OCI-LY1 (cell line): ENCODE data around the gene TLCD3B.

ENCODE experiments used
- H2AFZ ChIP-seq: fragments of 200-600 bp; sonication (generic), shearing (Covaris generic); 2 replicates; pipeline ENCODE4 v1.6.0; 2014; ENCODE audit warnings: antibody characterized with exemption, mild to moderate bottlenecking, low read length
- H3F3A ChIP-seq: fragments of 200-600 bp; sonication (generic), shearing (Covaris generic); 2 replicates; pipeline ENCODE4 v1.6.0; 2014; ENCODE audit warnings: mild to moderate bottlenecking, antibody characterized with exemption, low read length, moderate library complexity; ENCODE audit not compliant: insufficient read depth
- H3K27ac ChIP-seq: fragments of 200-600 bp; sonication (generic); 2 replicates; pipeline ENCODE4 v1.5.1; 2014; ENCODE audit warnings: low read length, mixed run types, mild to moderate bottlenecking, low read depth; ENCODE audit not compliant: poor library complexity, severe bottlenecking
- H3K27me3 ChIP-seq: fragments of 200-600 bp; sonication (generic); 2 replicates; pipeline ENCODE4 v1.6.0; 2014; ENCODE audit warnings: antibody characterized with exemption, mild to moderate bottlenecking, low read length, moderate library complexity; ENCODE audit not compliant: insufficient read depth
- H3K36me3 ChIP-seq: fragments of 200-600 bp; sonication (generic); 2 replicates; pipeline ENCODE4 v1.6.1; 2014; ENCODE audit warnings: mild to moderate bottlenecking, antibody characterized with exemption, low read length, moderate library complexity, mixed read lengths; ENCODE audit not compliant: insufficient read depth
- H3K4me1 ChIP-seq: fragments of 200-600 bp; sonication (generic); 2 replicates; pipeline ENCODE4 v1.5.1; 2014; ENCODE audit warnings: mild to moderate bottlenecking, low read length, moderate library complexity; ENCODE audit not compliant: insufficient read depth, severe bottlenecking
- H3K4me2 ChIP-seq: fragments of 200-600 bp; sonication (generic), shearing (Covaris generic); 2 replicates; pipeline ENCODE4 v1.6.1; 2014; ENCODE audit warnings: low read length
- H3K4me3 ChIP-seq: fragments of 200-600 bp; sonication (generic); 2 replicates; pipeline ENCODE4 v1.5.1; 2014; ENCODE audit warnings: low read length, low read depth, mild to moderate bottlenecking, mixed read lengths; ENCODE audit not compliant: poor library complexity, severe bottlenecking
- H3K79me2 ChIP-seq: fragments of 200-600 bp; shearing (Covaris generic); 2 replicates; pipeline ENCODE4 v1.6.1; 2016; ENCODE audit warnings: mixed run types, low read length, mixed read lengths; ENCODE audit not compliant: insufficient read depth
- H3K9ac ChIP-seq: fragments of 200-600 bp; sonication (generic), shearing (Covaris generic); 2 replicates; pipeline ENCODE4 v1.6.1; 2014; ENCODE audit warnings: mild to moderate bottlenecking, low read length, mixed read lengths
- H3K9me2 ChIP-seq: fragments of 200-600 bp; sonication (generic), shearing (Covaris generic); 2 replicates; pipeline ENCODE4 v1.6.1; 2014; ENCODE audit warnings: low read depth, mild to moderate bottlenecking, low read length, mixed read lengths
- H3K9me3 ChIP-seq: fragments of 200-600 bp; shearing (Covaris generic); 2 replicates; pipeline ENCODE4 v1.6.1; 2014; ENCODE audit warnings: low read length, mixed read lengths
- H4K20me1 ChIP-seq: fragments of 200-600 bp; sonication (generic), shearing (Covaris generic); 2 replicates; pipeline ENCODE4 v1.6.0; 2016; ENCODE audit warnings: mild to moderate bottlenecking, low read length; ENCODE audit not compliant: insufficient read depth
- EZH2 ChIP-seq: fragments of 200-600 bp; sonication (generic), shearing (Covaris generic); IDR thresholded peaks from 2 replicates; pipeline ENCODE4 v1.8.0; 2017; ENCODE audit warnings: borderline replicate concordance, mixed run types, mild to moderate bottlenecking, antibody characterized with exemption, low read length, moderate library complexity, mixed read lengths
- TF ChIP-seq, protein P1 (sequence below): fragments of 200-600 bp; sonication (generic), shearing (Covaris generic); IDR thresholded peaks from 2 replicates; pipeline ENCODE4 v1.5.1; 2017; ENCODE audit warnings: mild to moderate bottlenecking, antibody characterized with exemption, low read length, moderate library complexity, mixed read lengths

Gene TLCD3B

DNA sequence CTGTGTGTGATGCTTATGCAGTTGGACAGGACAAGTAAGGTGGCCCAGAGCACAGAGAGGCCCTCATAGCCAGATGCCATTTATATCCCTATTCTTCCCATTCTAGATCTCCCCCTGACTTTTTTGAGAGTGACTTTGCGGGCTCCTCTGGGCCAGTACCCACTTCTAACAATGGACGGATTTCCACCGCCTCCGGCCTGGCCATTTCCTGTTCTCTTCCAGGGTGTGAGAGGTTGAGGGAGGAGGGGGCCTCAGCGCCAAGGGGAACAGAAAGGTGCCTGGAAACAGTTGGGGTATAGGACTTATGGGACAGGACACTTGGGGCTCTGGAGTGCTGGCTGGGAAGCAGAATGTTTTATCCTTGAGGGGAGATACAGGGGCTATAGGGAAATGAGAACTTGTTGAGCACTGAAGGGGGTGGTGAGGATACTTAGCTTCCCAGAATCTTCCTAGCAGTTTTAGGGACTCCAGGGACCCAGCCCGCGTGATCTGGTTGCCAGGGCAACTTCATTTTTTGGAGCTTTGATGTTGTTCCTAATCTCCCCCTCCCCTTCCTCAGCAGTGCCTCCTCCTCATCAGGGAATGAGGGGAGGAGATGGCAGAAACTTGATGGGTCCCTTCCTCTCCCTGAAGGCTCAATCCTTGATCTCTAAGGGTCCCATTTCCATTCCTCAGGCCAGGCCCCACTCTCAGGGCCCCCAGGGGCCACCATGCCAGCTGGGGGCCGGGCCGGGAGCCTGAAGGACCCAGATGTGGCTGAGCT, 53.8 kb downstream of the TLCD3B start:
- peaks cover 11% of the 10 kb centered on the region for H3K79me2 ChIP-seq
- no peak overlapping the region for H3K4me3 ChIP-seq
- H3K4me1 ChIP-seq, result peaks cover 25% of the 10 kb centered on the region
- H3K9ac ChIP-seq, result no peak overlapping the region
- TF ChIP-seq EZH2, result no peak
- TF ChIP-seq, protein P1, sequence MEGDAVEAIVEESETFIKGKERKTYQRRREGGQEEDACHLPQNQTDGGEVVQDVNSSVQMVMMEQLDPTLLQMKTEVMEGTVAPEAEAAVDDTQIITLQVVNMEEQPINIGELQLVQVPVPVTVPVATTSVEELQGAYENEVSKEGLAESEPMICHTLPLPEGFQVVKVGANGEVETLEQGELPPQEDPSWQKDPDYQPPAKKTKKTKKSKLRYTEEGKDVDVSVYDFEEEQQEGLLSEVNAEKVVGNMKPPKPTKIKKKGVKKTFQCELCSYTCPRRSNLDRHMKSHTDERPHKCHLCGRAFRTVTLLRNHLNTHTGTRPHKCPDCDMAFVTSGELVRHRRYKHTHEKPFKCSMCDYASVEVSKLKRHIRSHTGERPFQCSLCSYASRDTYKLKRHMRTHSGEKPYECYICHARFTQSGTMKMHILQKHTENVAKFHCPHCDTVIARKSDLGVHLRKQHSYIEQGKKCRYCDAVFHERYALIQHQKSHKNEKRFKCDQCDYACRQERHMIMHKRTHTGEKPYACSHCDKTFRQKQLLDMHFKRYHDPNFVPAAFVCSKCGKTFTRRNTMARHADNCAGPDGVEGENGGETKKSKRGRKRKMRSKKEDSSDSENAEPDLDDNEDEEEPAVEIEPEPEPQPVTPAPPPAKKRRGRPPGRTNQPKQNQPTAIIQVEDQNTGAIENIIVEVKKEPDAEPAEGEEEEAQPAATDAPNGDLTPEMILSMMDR, result no peak
- no peaks in the 10 kb centered on the region for H3K9me2 ChIP-seq
- H3K36me3 ChIP-seq, result peaks cover 51% of the 10 kb centered on the region
- no peaks in the 10 kb centered on the region for H3K9me3 ChIP-seq
- H3K27me3 ChIP-seq, result no peaks in the 10 kb centered on the region
- no peaks in the 10 kb centered on the region for H3F3A ChIP-seq
- no peak overlapping the region; the same call in 1 of the 2 replicates for H3K4me2 ChIP-seq
- no peak overlapping the region for H3K27ac ChIP-seq
- H4K20me1 ChIP-seq, result no peaks in the 10 kb centered on the region
- no peak overlapping the region for H2AFZ ChIP-seq

DNA sequence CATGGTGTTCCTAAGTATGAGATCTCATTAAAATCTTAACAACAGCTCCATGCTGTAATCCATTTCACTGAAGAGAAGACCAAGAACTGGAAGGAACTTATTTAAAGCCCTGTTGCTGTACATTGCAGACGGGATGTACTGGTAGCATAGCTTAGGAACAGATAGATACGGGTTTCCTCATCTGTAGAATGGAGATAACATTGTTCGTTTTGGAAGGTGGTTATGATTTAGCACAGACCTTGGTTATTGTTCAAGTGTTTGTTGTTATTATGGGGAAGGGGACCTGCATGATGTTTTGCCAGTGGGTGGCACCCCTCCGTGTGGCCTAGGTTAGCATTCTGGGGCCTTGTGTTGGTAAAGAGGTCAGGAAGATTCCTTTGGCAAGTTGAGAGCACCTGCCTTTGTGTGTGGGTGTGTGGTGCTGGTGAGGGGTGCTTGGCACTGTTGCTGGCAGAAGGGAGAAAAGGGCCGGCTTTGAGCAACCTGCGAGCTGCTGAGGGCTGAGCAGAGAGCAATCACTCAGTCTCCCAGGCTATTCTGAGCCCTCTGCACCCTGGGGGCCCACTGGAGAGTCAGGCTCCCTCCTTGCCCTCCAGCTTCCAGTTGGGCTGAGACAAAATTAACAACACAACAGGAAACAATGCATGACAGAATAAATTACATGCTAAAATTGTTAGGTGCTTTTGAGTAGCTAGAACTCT, 55.1 kb downstream of the TLCD3B start:
- Histone ChIP-seq H2AFZ (no peak overlapping the region), H4K20me1 (no peaks in the 10 kb centered on the region), H3K9me3 (no peaks in the 10 kb centered on the region), H3K4me3 (peak overlapping the region; percentile 85), H3K79me2 (peaks cover 11% of the 10 kb centered on the region), H3K9ac (peak overlapping the region; percentile 95; the same call in 1 of the 2 replicates), H3K4me1 (peaks cover 25% of the 10 kb centered on the region), H3F3A (no peaks in the 10 kb centered on the region; the same call in 1 of the 2 replicates), H3K27me3 (no peaks in the 10 kb centered on the region), H3K9me2 (no peaks in the 10 kb centered on the region), H3K4me2 (peak overlapping the region; percentile 93), H3K36me3 (peaks cover 42% of the 10 kb centered on the region), H3K27ac (peak overlapping the region; percentile 46)
- TF ChIP-seq, protein P1, result no peak; the same call in 1 of the 2 replicates
- TF ChIP-seq EZH2, result no peak

DNA sequence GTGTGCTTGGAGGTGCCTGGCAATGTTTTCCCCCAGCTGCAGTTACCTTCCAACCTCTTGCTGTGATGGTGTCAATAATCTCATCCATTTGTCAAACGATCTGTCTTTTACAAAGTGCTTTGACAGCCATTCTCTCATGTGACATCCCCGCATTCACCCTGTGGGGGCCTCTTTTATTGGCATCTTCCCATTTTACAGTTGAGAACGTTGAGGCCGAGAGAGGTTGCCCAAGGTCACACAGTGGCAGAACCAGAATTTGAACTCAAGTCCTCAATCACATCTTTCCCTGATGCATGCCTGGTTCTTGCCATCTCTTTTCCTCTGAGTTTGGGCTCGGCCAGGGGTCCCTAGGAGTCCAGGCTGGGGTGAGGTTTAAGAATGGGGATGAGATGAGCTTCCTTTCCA, 55.9 kb downstream of the TLCD3B start:
- H3K27me3 ChIP-seq, result no peaks in the 10 kb centered on the region
- peak overlapping the region; percentile 95 for H3K9ac ChIP-seq
- peak overlapping the region; percentile 93 for H3K4me2 ChIP-seq
- peak overlapping the region; percentile 46 for H3K27ac ChIP-seq
- H3K4me1 ChIP-seq, result peaks cover 25% of the 10 kb centered on the region
- H3K79me2 ChIP-seq, result peaks cover 11% of the 10 kb centered on the region
- no peak for TF ChIP-seq EZH2
- TF ChIP-seq, protein P1, result no peak
- peaks cover 34% of the 10 kb centered on the region for H3K36me3 ChIP-seq
- no peaks in the 10 kb centered on the region; the same call in 1 of the 2 replicates for H3F3A ChIP-seq
- peak overlapping the region; percentile 85 for H3K4me3 ChIP-seq
- no peaks in the 10 kb centered on the region for H4K20me1 ChIP-seq
- no peaks in the 10 kb centered on the region for H3K9me3 ChIP-seq
- no peak overlapping the region for H2AFZ ChIP-seq
- H3K9me2 ChIP-seq, result no peaks in the 10 kb centered on the region
